Measurements from ENCODE around the gene NBAS.

- TF ChIP-seq EZH2phosphoT487 (IDR thresholded peaks at IDR 0.05; ENCODE audit: insufficient read depth, low read depth): no peak
- TF ChIP-seq EZH2 (IDR thresholded peaks at IDR 0.05; ENCODE audit: insufficient read depth, poor library complexity, severe bottlenecking): no peak
These were observed 12.2 kb downstream of the NBAS start for GRCh38 chr2:15548974-15549373.

All from GM23248 (cell line).